ENCODE results near the gene FAF1. TPM values are rescaled to one million over a fixed set of nuclear protein-coding genes. Genes with fewer than 3 reads are reported as not detected.

FAF1 gene
- polyA plus RNA-seq, 1 of the 3 experiments (the other 2 are of a cell fraction): 8.7 TPM

- H3F3A ChIP-seq (replicated peaks; ENCODE audit: insufficient read depth): no peaks in the 10 kb centered on the region
- ChIA-PET CTCF (interaction anchor here (1.0 to 4.5 kb wide), 16 partner anchors 11 to 530 kb away, joined by 3 to 73 read pairs (median 4); no protein-coding TSS in a partner anchor), POLR2A (no interaction called here)
- H3K36me3 ChIP-seq (replicated peaks in 1 of 2; ENCODE audit: control insufficient read depth in 1 of 2, insufficient read depth in 2 of 2, low read length in 1 of 2): peaks cover 7 to 15% of the 10 kb centered on the region in 2 experiments
- no peaks in the 10 kb centered on the region for H3K27me3 ChIP-seq (ENCODE audit: insufficient read depth)
- H2AFZ ChIP-seq (ENCODE audit: low read depth): no peak overlapping the region
- no peak overlapping the region for H3K9ac ChIP-seq
- H3K4me2 ChIP-seq: no peak overlapping the region
- H3K4me3 ChIP-seq (ENCODE audit: low read depth in 2 of 2, low read length in 1 of 2): no peak overlapping the region
- 97% methylated on average over 1 of the region's 1 CpG for WGBS (ENCODE audit: low lambda C conversion rate)
- no peaks in the 10 kb centered on the region for H4K20me1 ChIP-seq (ENCODE audit: insufficient read depth)
- no peaks in the 10 kb centered on the region for H3K9me2 ChIP-seq
- H3K4me1 ChIP-seq (ENCODE audit: control insufficient read depth in 1 of 2, insufficient read depth in 2 of 2, low read depth in 1 of 2, low read length in 1 of 2): no peaks in the 10 kb centered on the region
- H3K9me3 ChIP-seq: no peaks in the 10 kb centered on the region
- H3K27ac ChIP-seq (ENCODE audit: low read depth in 2 of 2, low read length in 1 of 2): no peak overlapping the region
- TF ChIP-seq RXRA (IDR thresholded peaks at IDR 0.05; ENCODE audit: borderline replicate concordance, low read depth) (no peak), POLR2AphosphoS5 (IDR thresholded peaks at IDR 0.05; ENCODE audit: low read depth, low read length) (no peak)
- DNase-seq: no peak
- peaks cover 4% of the 10 kb centered on the region; the same call in 1 of the 2 replicates for H3K79me2 ChIP-seq (ENCODE audit: insufficient read depth)
Measured at GRCh38 chr1:50775740-50776139, 184.3 kb downstream of the FAF1 start.

DNA sequence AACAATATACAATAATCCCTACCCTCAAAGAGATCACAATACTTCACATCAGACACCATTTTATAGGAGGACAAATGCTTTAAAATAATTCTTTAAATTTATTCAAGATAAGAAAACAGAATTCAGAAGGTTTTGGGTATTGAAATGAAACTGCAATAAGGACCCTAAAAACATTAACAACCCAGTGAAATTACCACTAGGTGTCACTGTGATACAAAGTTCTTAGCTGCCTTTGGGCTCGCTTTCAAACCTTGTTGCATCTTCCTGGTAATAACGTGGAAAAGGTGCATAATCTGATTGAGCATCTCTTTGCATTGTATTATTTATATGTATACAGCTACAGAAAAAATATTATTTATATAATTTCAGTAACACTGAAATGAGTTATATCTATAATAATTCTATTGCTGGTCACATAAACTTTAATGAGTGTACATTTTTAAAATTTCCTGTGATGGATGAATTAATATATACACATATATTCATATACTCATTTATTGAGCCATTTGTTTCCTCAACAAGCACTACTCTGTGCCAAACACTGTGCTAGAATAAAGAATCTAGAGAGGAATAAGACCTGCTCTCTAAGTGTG lies 185.2 kb downstream of the FAF1 start:
- CTCF ChIA-PET: interaction anchor here (0.5 to 4.5 kb wide), 48 partner anchors 9 to 630 kb away, joined by 3 to 73 read pairs (median 4); partner anchors contain the start of gene CDKN2C
- DNase-seq: peak; percentile 55
- H3K79me2 ChIP-seq (ENCODE audit: insufficient read depth): peaks cover 12% of the 10 kb centered on the region; the same call in 1 of the 2 replicates
- no peaks in the 10 kb centered on the region for H4K20me1 ChIP-seq (ENCODE audit: insufficient read depth)
- H3K4me2 ChIP-seq: no peak overlapping the region
- no peaks in the 10 kb centered on the region for H3F3A ChIP-seq (replicated peaks; ENCODE audit: insufficient read depth)
- no peak overlapping the region for H3K27ac ChIP-seq (ENCODE audit: low read depth in 2 of 2, low read length in 1 of 2)
- H2AFZ ChIP-seq (ENCODE audit: low read depth): no peak overlapping the region
- POLR2A ChIA-PET: no interaction called here
- H3K9me2 ChIP-seq: no peaks in the 10 kb centered on the region
- no peak overlapping the region for H3K4me3 ChIP-seq (ENCODE audit: low read depth in 2 of 2, low read length in 1 of 2)
- no peak overlapping the region for H3K9ac ChIP-seq
- no peaks in the 10 kb centered on the region for H3K9me3 ChIP-seq
- H3K36me3 ChIP-seq (replicated peaks in 1 of 2; ENCODE audit: control insufficient read depth in 1 of 2, insufficient read depth in 2 of 2, low read length in 1 of 2): peaks cover 3 to 9% of the 10 kb centered on the region in 2 experiments
- WGBS (ENCODE audit: low lambda C conversion rate): 19% methylated on average over 2 of the region's 2 CpGs
- no peaks in the 10 kb centered on the region for H3K4me1 ChIP-seq (ENCODE audit: control insufficient read depth in 1 of 2, insufficient read depth in 2 of 2, low read depth in 1 of 2, low read length in 1 of 2)
- TF ChIP-seq SMC3 (IDR thresholded peaks at IDR 0.05; ENCODE audit: low read depth, low read length) (peak; percentile 60), EZH2phosphoT487 (IDR thresholded peaks at IDR 0.05; ENCODE audit: borderline replicate concordance, low read depth) (no peak), SIN3A (IDR thresholded peaks at IDR 0.05; ENCODE audit: borderline replicate concordance, low read depth, low read length) (no peak), RAD21 (IDR thresholded peaks at IDR 0.05; ENCODE audit: low read length) (peak; percentile 84), CTCF (IDR thresholded peaks at IDR 0.05) (peak; percentile 82), TEAD4 (IDR thresholded peaks at IDR 0.05; ENCODE audit: borderline replicate concordance, insufficient read depth) (no peak), POLR2AphosphoS5 (IDR thresholded peaks at IDR 0.05; ENCODE audit: low read depth, low read length) (no peak)
- no peaks in the 10 kb centered on the region for H3K27me3 ChIP-seq (ENCODE audit: insufficient read depth)

GRCh38 chr1:50766688-50767087 lies 193.4 kb downstream of the FAF1 start:
- no peak overlapping the region for H2AFZ ChIP-seq (ENCODE audit: low read depth)
- TF ChIP-seq, protein P1, sequence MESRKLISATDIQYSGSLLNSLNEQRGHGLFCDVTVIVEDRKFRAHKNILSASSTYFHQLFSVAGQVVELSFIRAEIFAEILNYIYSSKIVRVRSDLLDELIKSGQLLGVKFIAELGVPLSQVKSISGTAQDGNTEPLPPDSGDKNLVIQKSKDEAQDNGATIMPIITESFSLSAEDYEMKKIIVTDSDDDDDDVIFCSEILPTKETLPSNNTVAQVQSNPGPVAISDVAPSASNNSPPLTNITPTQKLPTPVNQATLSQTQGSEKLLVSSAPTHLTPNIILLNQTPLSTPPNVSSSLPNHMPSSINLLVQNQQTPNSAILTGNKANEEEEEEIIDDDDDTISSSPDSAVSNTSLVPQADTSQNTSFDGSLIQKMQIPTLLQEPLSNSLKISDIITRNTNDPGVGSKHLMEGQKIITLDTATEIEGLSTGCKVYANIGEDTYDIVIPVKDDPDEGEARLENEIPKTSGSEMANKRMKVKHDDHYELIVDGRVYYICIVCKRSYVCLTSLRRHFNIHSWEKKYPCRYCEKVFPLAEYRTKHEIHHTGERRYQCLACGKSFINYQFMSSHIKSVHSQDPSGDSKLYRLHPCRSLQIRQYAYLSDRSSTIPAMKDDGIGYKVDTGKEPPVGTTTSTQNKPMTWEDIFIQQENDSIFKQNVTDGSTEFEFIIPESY (IDR thresholded peaks at IDR 0.05; ENCODE audit: borderline replicate concordance, low read depth): no peak
- TF ChIP-seq, protein P2, sequence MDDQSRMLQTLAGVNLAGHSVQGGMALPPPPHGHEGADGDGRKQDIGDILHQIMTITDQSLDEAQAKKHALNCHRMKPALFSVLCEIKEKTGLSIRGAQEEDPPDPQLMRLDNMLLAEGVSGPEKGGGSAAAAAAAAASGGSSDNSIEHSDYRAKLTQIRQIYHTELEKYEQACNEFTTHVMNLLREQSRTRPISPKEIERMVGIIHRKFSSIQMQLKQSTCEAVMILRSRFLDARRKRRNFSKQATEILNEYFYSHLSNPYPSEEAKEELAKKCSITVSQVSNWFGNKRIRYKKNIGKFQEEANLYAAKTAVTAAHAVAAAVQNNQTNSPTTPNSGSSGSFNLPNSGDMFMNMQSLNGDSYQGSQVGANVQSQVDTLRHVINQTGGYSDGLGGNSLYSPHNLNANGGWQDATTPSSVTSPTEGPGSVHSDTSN (IDR thresholded peaks at IDR 0.05): no peak
- TF ChIP-seq FOXJ3 (CRISPR knock-in tag; IDR thresholded peaks at IDR 0.05) (no peak), EZH2phosphoT487 (IDR thresholded peaks at IDR 0.05; ENCODE audit: borderline replicate concordance, low read depth) (no peak), EP300 (IDR thresholded peaks at IDR 0.05; ENCODE audit: borderline replicate concordance in 1 of 2, low read depth in 1 of 2, low read length in 1 of 2) (no peak), CTCF (IDR thresholded peaks at IDR 0.05) (no peak), NRF1 (IDR thresholded peaks at IDR 0.05; ENCODE audit: low read depth, low read length) (no peak)

More at GRCh38 chr1:50766688-50767087, 193.4 kb downstream of the FAF1 start:
- Histone ChIP-seq H3F3A (replicated peaks; ENCODE audit: insufficient read depth) (no peaks in the 10 kb centered on the region), H3K27ac (ENCODE audit: low read depth in 2 of 2, low read length in 1 of 2) (no peak overlapping the region), H3K27me3 (ENCODE audit: insufficient read depth) (no peaks in the 10 kb centered on the region), H3K4me2 (no peak overlapping the region), H3K36me3 (replicated peaks in 1 of 2; ENCODE audit: control insufficient read depth in 1 of 2, insufficient read depth in 2 of 2, low read length in 1 of 2) (no peaks in the 10 kb centered on the region), H3K9me2 (no peaks in the 10 kb centered on the region), H3K9me3 (no peaks in the 10 kb centered on the region), H4K20me1 (ENCODE audit: insufficient read depth) (no peaks in the 10 kb centered on the region), H3K79me2 (ENCODE audit: insufficient read depth) (peaks cover 38% of the 10 kb centered on the region), H3K9ac (no peak overlapping the region), H3K4me3 (ENCODE audit: low read depth in 2 of 2, low read length in 1 of 2) (no peak overlapping the region), H3K4me1 (ENCODE audit: control insufficient read depth in 1 of 2, insufficient read depth in 2 of 2, low read depth in 1 of 2, low read length in 1 of 2) (no peaks in the 10 kb centered on the region)
- CTCF ChIA-PET: interaction anchor here (4.8 kb wide), 1 partner anchor 8 kb away, joined by 26 read pairs; no protein-coding TSS in a partner anchor
- no peak for DNase-seq
- POLR2A ChIA-PET: no interaction called here
